Naive thymus-derived CD8-positive, alpha-beta T cell (primary cell): ENCODE measurements around the gene NCK2. TPM values are rescaled to one million over a fixed set of nuclear protein-coding genes. Genes with fewer than 3 reads are reported as not detected.

Source experiments
- ATAC-seq, 2 donors: fragments of 150-1000 bp; cut with Tn5 transposase in 1 of 2; sonication (Bioruptor Pico), chemical (Tn5 transposase) in 1 of 2; 1 replicate in 1 of 2; 2 replicates in 1 of 2; pipeline ENCODE4 v1.10.0; 2021; ENCODE audit warnings: mild to moderate bottlenecking in 2 of 2, moderate library complexity in 2 of 2
- POLR2A ChIA-PET: fragments of 350-600 bp; sonication (Branson Sonifier 250); formaldehyde crosslinking; loops from one replicate; lab custom pipeline; 2021; ENCODE audit warnings: antibody characterized with exemption; lab: Charles Lee
- DNase-seq, 10 donors: peaks; one replicate each; pipeline versions ENCODE4 v3.0.0 to v3.0.0-alpha.2; 2020 to 2022
- H3K27ac Mint-ChIP-seq, 10 donors: one replicate each; pipeline ENCODE4 v1.8.0; 2020 to 2022; ENCODE audit warnings: mild to moderate bottlenecking in 10 of 10, mixed read lengths in 10 of 10, moderate library complexity in 4 of 10, inconsistent platforms in 1 of 10
- H3K27me3 Mint-ChIP-seq, 5 donors: one replicate each; pipeline ENCODE4 v1.8.0; 2021 to 2022; ENCODE audit warnings: mixed read lengths in 5 of 5
- H3K36me3 Mint-ChIP-seq, 3 donors: one replicate each; pipeline ENCODE4 v1.8.0; 2020 to 2022; ENCODE audit warnings: mixed read lengths in 3 of 3, mild to moderate bottlenecking in 2 of 3, inconsistent platforms in 1 of 3
- H3K4me1 Mint-ChIP-seq, 4 donors: one replicate each; pipeline ENCODE4 v1.8.0; 2021 to 2022; ENCODE audit warnings: mixed read lengths in 4 of 4
- H3K4me3 Mint-ChIP-seq, 10 donors: one replicate each; pipeline ENCODE4 v1.8.0; 2020 to 2022; ENCODE audit warnings: mild to moderate bottlenecking in 10 of 10, mixed read lengths in 10 of 10, moderate library complexity in 6 of 10, inconsistent platforms in 1 of 10
- H3K9me3 Mint-ChIP-seq, 9 donors: one replicate each; pipeline ENCODE4 v1.8.0; 2020 to 2022; ENCODE audit warnings: mixed read lengths in 9 of 9, mild to moderate bottlenecking in 3 of 9, inconsistent platforms in 1 of 9, moderate library complexity in 1 of 9
- polyA plus RNA-seq, 3 donors: library from polyadenylated mRNA; unstranded; fragments of 300-500 nt; fragmentation: Illumina TruSeq; gene quantifications; one replicate each; pipeline ENCODE4 v1.2.3, GENCODE V29; 2021
- total RNA-seq, 8 experiments: library from RNA in 2 of 8; stranded (reverse) in 2 of 8; gene quantifications; one replicate each; pipeline ENCODE4 v1.2.3 and lab custom pipeline; 2021 to 2026

Gene NCK2
- total and polyA plus RNA-seq, 5 experiments from 2014 or later: 36.6 to 124 (median 110) TPM

DNA sequence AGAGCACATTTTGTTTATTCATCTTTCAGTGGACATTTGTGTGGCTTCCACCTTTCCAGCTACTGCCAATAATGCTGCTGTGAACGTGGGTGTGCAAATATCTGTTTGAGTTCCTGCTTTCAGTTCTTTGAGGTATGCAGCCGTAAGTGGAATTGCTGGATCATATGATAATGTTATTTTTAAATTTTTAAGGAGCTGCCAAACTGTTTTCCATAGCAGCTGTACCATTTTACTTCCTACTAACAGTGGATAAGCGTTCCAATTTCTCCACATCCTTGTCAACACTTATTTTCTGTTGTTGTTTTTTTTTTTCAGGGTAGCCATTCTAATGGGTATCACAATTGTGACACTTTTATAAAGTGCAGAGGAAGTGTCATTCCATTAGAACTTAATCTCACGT lies 162.5 kb downstream of the NCK2 start:
- POLR2A ChIA-PET: interaction anchor here (0.6 to 1.3 kb wide), 2 partner anchors 20 to 28 kb away, joined by 3 to 9 read pairs; no protein-coding TSS in a partner anchor
- H3K27ac Mint-ChIP-seq: peak overlapping the region in 4 of 10 donors; percentile 30 to 91 (median 70)
- peaks cover 0 to 18% (median 4%) of the 10 kb centered on the region in 9 donors for H3K9me3 Mint-ChIP-seq
- no peaks in the 10 kb centered on the region for H3K27me3 Mint-ChIP-seq
- peak overlapping the region in 3 of 10 donors; percentile 1 to 50 (median 33) for H3K4me3 Mint-ChIP-seq
- peaks cover 37 to 72% (median 55%) of the 10 kb centered on the region in 4 donors for H3K4me1 Mint-ChIP-seq
- ATAC-seq (no peak), DNase-seq (no peak)
- H3K36me3 Mint-ChIP-seq: peaks cover 0 to 6% (median 4%) of the 10 kb centered on the region in 3 donors

- Mint-ChIP-seq H3K36me3 (peaks cover 0 to 2% (median 0%) of the 10 kb centered on the region in 3 donors), H3K27ac (peak overlapping the region in 7 of 10 donors; percentile 31 to 79 (median 62)), H3K27me3 (no peaks in the 10 kb centered on the region), H3K9me3 (peaks cover 0 to 26% (median 5%) of the 10 kb centered on the region in 9 donors), H3K4me3 (peak overlapping the region in 1 of 10 donors; percentile 42), H3K4me1 (peaks cover 28 to 57% (median 41%) of the 10 kb centered on the region in 4 donors)
- POLR2A ChIA-PET: interaction anchor here (0.5 to 2.4 kb wide), 5 partner anchors 10 to 432 kb away, joined by 3 to 6 read pairs (median 3); no protein-coding TSS in a partner anchor
- ATAC-seq: no peak
- DNase-seq: no peak
These were observed 164.5 kb downstream of the NCK2 start for GRCh38 chr2:105909215-105909614.

- Mint-ChIP-seq H3K36me3 (peaks cover 2 to 16% (median 9%) of the 10 kb centered on the region in 3 donors), H3K4me1 (peaks cover 24 to 51% (median 30%) of the 10 kb centered on the region in 4 donors), H3K27me3 (no peaks in the 10 kb centered on the region)
These were observed 166.0 kb downstream of the NCK2 start for GRCh38 chr2:105910497-105911238.

DNA sequence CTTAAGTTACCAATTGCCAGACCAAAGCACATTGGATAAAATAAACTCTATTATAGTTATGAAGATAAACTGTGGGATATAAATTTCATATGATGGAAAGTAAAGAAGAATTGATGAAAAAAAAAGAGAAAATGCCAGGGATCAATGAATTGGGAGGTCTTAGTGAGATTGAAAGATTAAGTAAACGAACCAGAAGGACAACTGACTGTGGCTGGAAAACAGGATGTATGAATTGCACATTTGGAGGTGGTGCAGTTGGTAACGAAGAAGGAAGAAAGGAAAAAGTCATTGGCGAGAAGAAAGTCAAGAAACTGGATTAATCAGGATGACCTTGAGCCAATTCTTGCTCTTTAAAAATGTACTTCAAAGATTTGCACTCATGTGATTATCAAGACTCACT lies 166.7 kb downstream of the NCK2 start:
- Mint-ChIP-seq H3K4me3 (peak overlapping the region in 2 of 10 donors; percentile 10 to 12), H3K4me1 (peaks cover 19 to 43% (median 23%) of the 10 kb centered on the region in 4 donors), H3K9me3 (peaks cover 0 to 34% (median 22%) of the 10 kb centered on the region in 9 donors), H3K27ac (peak overlapping the region in 1 of 10 donors; percentile 46), H3K27me3 (no peaks in the 10 kb centered on the region), H3K36me3 (peaks cover 2 to 17% (median 11%) of the 10 kb centered on the region in 3 donors)
- POLR2A ChIA-PET: no interaction called here
- DNase-seq: no peak
- no peak for ATAC-seq

More at GRCh38 chr2:105910497-105911238, 166.0 kb downstream of the NCK2 start:
- peak overlapping the region in 2 of 10 donors; percentile 11 to 31 for H3K27ac Mint-ChIP-seq
- POLR2A ChIA-PET: interaction anchor here (1.1 to 2.4 kb wide), 3 partner anchors 9 to 176 kb away, joined by 3 to 6 read pairs (median 3); no protein-coding TSS in a partner anchor
- H3K9me3 Mint-ChIP-seq: peaks cover 0 to 37% (median 16%) of the 10 kb centered on the region in 9 donors
- ATAC-seq (no peak), DNase-seq (no peak)
- no peak overlapping the region for H3K4me3 Mint-ChIP-seq

- ATAC-seq (no peak), DNase-seq (no peak)
- Mint-ChIP-seq H3K4me1 (peaks cover 15 to 40% (median 17%) of the 10 kb centered on the region in 4 donors), H3K36me3 (peaks cover 2 to 17% (median 11%) of the 10 kb centered on the region in 3 donors), H3K27me3 (no peaks in the 10 kb centered on the region), H3K4me3 (no peak overlapping the region), H3K9me3 (peaks cover 0 to 34% (median 22%) of the 10 kb centered on the region in 9 donors), H3K27ac (no peak overlapping the region)
- POLR2A ChIA-PET: no interaction called here
These were observed 167.4 kb downstream of the NCK2 start for GRCh38 chr2:105912081-105912480.

DNA sequence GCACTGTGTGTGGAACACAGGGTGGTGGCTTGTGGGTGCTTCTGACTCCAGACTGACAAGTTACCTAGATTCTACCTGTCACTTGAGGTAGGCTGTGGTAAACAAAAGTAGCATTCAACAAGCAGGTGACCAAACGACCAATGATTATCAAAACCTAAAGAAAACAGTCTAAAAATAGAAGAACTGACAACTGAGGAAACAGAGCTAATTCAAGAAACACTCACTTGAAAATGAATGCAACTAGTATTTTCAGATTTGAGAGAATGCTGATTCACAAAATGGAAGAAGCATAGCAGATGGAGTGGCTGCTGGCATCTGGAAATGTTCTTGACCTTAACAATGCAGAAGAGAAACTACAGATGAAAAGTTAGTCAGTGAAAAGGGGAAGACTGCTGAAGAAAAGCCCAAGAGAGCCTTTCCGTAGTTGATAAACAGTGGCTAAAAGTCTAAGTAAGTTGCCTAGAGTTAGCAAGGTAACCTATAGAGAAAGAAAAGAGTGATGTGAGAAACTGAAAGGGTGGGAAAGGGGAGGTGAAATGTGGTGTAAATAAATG lies 170.4 kb downstream of the NCK2 start:
- H3K27me3 Mint-ChIP-seq: no peaks in the 10 kb centered on the region
- no peak overlapping the region for H3K27ac Mint-ChIP-seq
- H3K9me3 Mint-ChIP-seq: peaks cover 0 to 34% (median 22%) of the 10 kb centered on the region in 9 donors
- no peak for DNase-seq
- H3K4me3 Mint-ChIP-seq: no peak overlapping the region
- POLR2A ChIA-PET: no interaction called here
- no peak for ATAC-seq
- H3K4me1 Mint-ChIP-seq: peaks cover 24 to 47% (median 30%) of the 10 kb centered on the region in 4 donors
- peaks cover 2 to 17% (median 11%) of the 10 kb centered on the region in 3 donors for H3K36me3 Mint-ChIP-seq

DNA sequence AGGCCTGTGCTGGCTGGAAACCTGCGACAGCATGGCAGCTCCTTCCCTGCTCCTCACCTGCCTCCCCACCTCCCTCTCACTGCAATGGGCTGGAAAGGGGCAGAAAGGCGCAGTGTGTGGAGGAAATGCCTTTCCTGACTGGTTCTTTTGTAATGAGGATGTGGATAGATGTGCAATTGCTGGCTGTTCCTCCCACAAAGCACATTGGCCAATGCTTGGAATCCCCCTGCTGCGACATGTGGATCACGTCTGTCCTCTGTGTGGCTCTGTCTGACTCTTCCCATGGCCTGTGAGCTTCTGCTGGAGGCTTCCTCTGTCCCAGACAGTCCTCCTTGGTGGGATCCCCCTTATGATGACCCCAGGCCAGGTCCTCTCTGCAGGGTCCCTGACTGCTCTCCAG lies 172.5 kb downstream of the NCK2 start:
- H3K4me3 Mint-ChIP-seq: peak overlapping the region in 1 of 10 donors; percentile 55
- DNase-seq: no peak
- POLR2A ChIA-PET: interaction anchor here (1.1 kb wide), 1 partner anchor 9 kb away, joined by 6 read pairs; no protein-coding TSS in a partner anchor
- H3K27me3 Mint-ChIP-seq: no peaks in the 10 kb centered on the region
- peaks cover 23 to 44% (median 35%) of the 10 kb centered on the region in 4 donors for H3K4me1 Mint-ChIP-seq
- H3K9me3 Mint-ChIP-seq: peaks cover 3 to 31% (median 21%) of the 10 kb centered on the region in 9 donors
- H3K27ac Mint-ChIP-seq: peak overlapping the region in 4 of 10 donors; percentile 27 to 58 (median 53)
- peaks cover 2 to 17% (median 14%) of the 10 kb centered on the region in 3 donors for H3K36me3 Mint-ChIP-seq
- ATAC-seq: no peak

DNA sequence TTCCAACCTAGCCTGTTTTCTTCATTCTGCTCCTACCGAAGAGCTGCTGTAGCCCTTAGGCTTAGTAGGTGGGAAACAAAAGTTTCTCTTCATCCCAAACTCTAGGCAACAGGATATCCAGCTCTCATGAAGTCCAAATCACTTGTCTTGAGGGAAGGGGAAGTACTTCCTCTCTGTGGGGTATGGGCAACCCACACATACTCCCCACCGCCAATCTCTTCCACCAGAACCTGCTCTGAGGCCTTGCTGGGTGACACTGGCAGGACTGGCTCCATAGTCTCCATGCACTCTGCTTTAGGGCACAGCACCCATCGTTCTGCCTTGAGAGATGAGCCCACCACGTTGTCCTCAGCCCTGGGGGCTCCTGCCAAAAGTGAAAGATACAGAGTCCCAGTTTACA lies 173.0 kb downstream of the NCK2 start:
- no peaks in the 10 kb centered on the region for H3K27me3 Mint-ChIP-seq
- no peak for DNase-seq
- H3K36me3 Mint-ChIP-seq: peaks cover 2 to 17% (median 14%) of the 10 kb centered on the region in 3 donors
- no peak for ATAC-seq
- H3K27ac Mint-ChIP-seq: peak overlapping the region in 9 of 10 donors; percentile 1 to 69 (median 43)
- POLR2A ChIA-PET: interaction anchor here (1.1 kb wide), 1 partner anchor 8 kb away, joined by 6 read pairs; no protein-coding TSS in a partner anchor
- H3K4me3 Mint-ChIP-seq: peak overlapping the region in 5 of 10 donors; percentile 5 to 57 (median 50)
- peaks cover 23 to 45% (median 35%) of the 10 kb centered on the region in 4 donors for H3K4me1 Mint-ChIP-seq
- H3K9me3 Mint-ChIP-seq: peaks cover 3 to 31% (median 23%) of the 10 kb centered on the region in 9 donors

GRCh38 chr2:105919191-105919811 lies 174.6 kb downstream of the NCK2 start:
- no peak for DNase-seq
- peaks cover 2 to 15% (median 14%) of the 10 kb centered on the region in 3 donors for H3K36me3 Mint-ChIP-seq
- peak overlapping the region in 1 of 10 donors; percentile 26 for H3K4me3 Mint-ChIP-seq
- no peak for ATAC-seq
- POLR2A ChIA-PET: interaction anchor here (0.9 to 1.1 kb wide), 4 partner anchors 9 to 176 kb away, joined by 4 to 7 read pairs (median 6); no protein-coding TSS in a partner anchor
- peaks cover 27 to 55% (median 43%) of the 10 kb centered on the region in 4 donors for H3K4me1 Mint-ChIP-seq
- peak overlapping the region in 3 of 10 donors; percentile 29 to 81 (median 71) for H3K27ac Mint-ChIP-seq
- H3K9me3 Mint-ChIP-seq: peaks cover 3 to 28% (median 18%) of the 10 kb centered on the region in 9 donors
- H3K27me3 Mint-ChIP-seq: no peaks in the 10 kb centered on the region

DNA sequence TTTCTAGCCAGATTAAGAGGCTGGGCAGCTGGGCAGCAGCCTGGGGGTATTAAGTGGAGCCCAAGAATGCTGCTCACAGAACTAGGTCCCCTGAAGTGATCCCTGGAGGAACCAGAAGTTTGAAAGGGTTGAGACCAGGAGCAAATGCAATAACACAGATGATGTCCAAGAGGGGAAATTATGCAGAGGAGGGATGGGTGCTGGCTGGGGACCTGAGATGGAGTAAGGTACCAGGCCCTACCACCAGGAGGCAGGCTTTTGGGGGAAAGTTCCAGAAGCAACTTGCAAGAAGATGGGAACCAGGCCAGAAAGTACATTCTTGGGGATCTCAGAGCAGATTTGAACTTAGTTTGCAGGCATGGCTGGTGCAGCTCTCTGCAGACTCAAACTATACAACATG lies 175.1 kb downstream of the NCK2 start:
- DNase-seq (peak; percentile 15 to 72 (median 32)), ATAC-seq (peak in 1 of 2 donors; percentile 42)
- POLR2A ChIA-PET: interaction anchor here (0.9 to 1.1 kb wide), 4 partner anchors 9 to 175 kb away, joined by 4 to 7 read pairs (median 6); no protein-coding TSS in a partner anchor
- peaks cover 29 to 59% (median 48%) of the 10 kb centered on the region in 4 donors for H3K4me1 Mint-ChIP-seq
- H3K9me3 Mint-ChIP-seq: peaks cover 3 to 25% (median 13%) of the 10 kb centered on the region in 9 donors
- peak overlapping the region in 2 of 10 donors; percentile 47 to 71 for H3K27ac Mint-ChIP-seq
- no peak overlapping the region for H3K4me3 Mint-ChIP-seq
- no peaks in the 10 kb centered on the region for H3K27me3 Mint-ChIP-seq
- peaks cover 2 to 12% (median 10%) of the 10 kb centered on the region in 3 donors for H3K36me3 Mint-ChIP-seq

- ATAC-seq (no peak), DNase-seq (no peak)
- Mint-ChIP-seq H3K27me3 (no peaks in the 10 kb centered on the region), H3K4me3 (peak overlapping the region in 3 of 10 donors; percentile 1 to 39 (median 36)), H3K36me3 (peaks cover 0 to 3% (median 0%) of the 10 kb centered on the region in 3 donors), H3K4me1 (peaks cover 32 to 77% (median 65%) of the 10 kb centered on the region in 4 donors), H3K27ac (peak overlapping the region in 5 of 10 donors; percentile 31 to 78 (median 74)), H3K9me3 (peaks cover 0 to 11% (median 0%) of the 10 kb centered on the region in 9 donors)
- POLR2A ChIA-PET: interaction anchor here (0.5 to 1.6 kb wide), 5 partner anchors 10 to 169 kb away, joined by 3 to 4 read pairs (median 3); no protein-coding TSS in a partner anchor
These were observed 179.6 kb downstream of the NCK2 start for GRCh38 chr2:105924271-105924670.
